Measurements from ENCODE around the gene DUSP28.
"Not testable (repeated sequence)": the region's sequence is repeated elsewhere in the genome, so short reads cannot be mapped to it uniquely, and the experiment has no call there.

- not testable (repeated sequence) for TF ChIP-seq EP300, CTCF, POLR2AphosphoS5, POLR2A (IDR thresholded peaks at IDR 0.05)
Measured at GRCh38 chr2:240563231-240563630, 3.1 kb downstream of the DUSP28 start.

Measured in gastroesophageal sphincter (tissue), 3 donors.